OCI-LY1 (cell line): ENCODE measurements around the gene COL21A1.

Experiments
- H2AFZ ChIP-seq: fragments of 200-600 bp; sonication (generic), shearing (Covaris generic); 2 replicates; pipeline ENCODE4 v1.6.0; 2014; ENCODE audit warnings: antibody characterized with exemption, mild to moderate bottlenecking, low read length
- H3F3A ChIP-seq: fragments of 200-600 bp; sonication (generic), shearing (Covaris generic); 2 replicates; pipeline ENCODE4 v1.6.0; 2014; ENCODE audit warnings: mild to moderate bottlenecking, antibody characterized with exemption, low read length, moderate library complexity; ENCODE audit not compliant: insufficient read depth
- H3K27ac ChIP-seq: fragments of 200-600 bp; sonication (generic); 2 replicates; pipeline ENCODE4 v1.5.1; 2014; ENCODE audit warnings: low read length, mixed run types, mild to moderate bottlenecking, low read depth; ENCODE audit not compliant: poor library complexity, severe bottlenecking
- H3K27me3 ChIP-seq: fragments of 200-600 bp; sonication (generic); 2 replicates; pipeline ENCODE4 v1.6.0; 2014; ENCODE audit warnings: antibody characterized with exemption, mild to moderate bottlenecking, low read length, moderate library complexity; ENCODE audit not compliant: insufficient read depth
- H3K36me3 ChIP-seq: fragments of 200-600 bp; sonication (generic); 2 replicates; pipeline ENCODE4 v1.6.1; 2014; ENCODE audit warnings: mild to moderate bottlenecking, antibody characterized with exemption, low read length, moderate library complexity, mixed read lengths; ENCODE audit not compliant: insufficient read depth
- H3K4me1 ChIP-seq: fragments of 200-600 bp; sonication (generic); 2 replicates; pipeline ENCODE4 v1.5.1; 2014; ENCODE audit warnings: mild to moderate bottlenecking, low read length, moderate library complexity; ENCODE audit not compliant: insufficient read depth, severe bottlenecking
- H3K4me2 ChIP-seq: fragments of 200-600 bp; sonication (generic), shearing (Covaris generic); 2 replicates; pipeline ENCODE4 v1.6.1; 2014; ENCODE audit warnings: low read length
- H3K4me3 ChIP-seq: fragments of 200-600 bp; sonication (generic); 2 replicates; pipeline ENCODE4 v1.5.1; 2014; ENCODE audit warnings: low read length, low read depth, mild to moderate bottlenecking, mixed read lengths; ENCODE audit not compliant: poor library complexity, severe bottlenecking
- H3K79me2 ChIP-seq: fragments of 200-600 bp; shearing (Covaris generic); 2 replicates; pipeline ENCODE4 v1.6.1; 2016; ENCODE audit warnings: mixed run types, low read length, mixed read lengths; ENCODE audit not compliant: insufficient read depth
- H3K9ac ChIP-seq: fragments of 200-600 bp; sonication (generic), shearing (Covaris generic); 2 replicates; pipeline ENCODE4 v1.6.1; 2014; ENCODE audit warnings: mild to moderate bottlenecking, low read length, mixed read lengths
- H3K9me2 ChIP-seq: fragments of 200-600 bp; sonication (generic), shearing (Covaris generic); 2 replicates; pipeline ENCODE4 v1.6.1; 2014; ENCODE audit warnings: low read depth, mild to moderate bottlenecking, low read length, mixed read lengths
- H3K9me3 ChIP-seq: fragments of 200-600 bp; shearing (Covaris generic); 2 replicates; pipeline ENCODE4 v1.6.1; 2014; ENCODE audit warnings: low read length, mixed read lengths
- H4K20me1 ChIP-seq: fragments of 200-600 bp; sonication (generic), shearing (Covaris generic); 2 replicates; pipeline ENCODE4 v1.6.0; 2016; ENCODE audit warnings: mild to moderate bottlenecking, low read length; ENCODE audit not compliant: insufficient read depth
- CTCF ChIP-seq: fragments of 200-600 bp; sonication (generic), shearing (Covaris generic); IDR thresholded peaks from 2 replicates; pipeline ENCODE4 v1.5.1; 2017; ENCODE audit warnings: mild to moderate bottlenecking, antibody characterized with exemption, low read length, moderate library complexity, mixed read lengths
- EZH2 ChIP-seq: fragments of 200-600 bp; sonication (generic), shearing (Covaris generic); IDR thresholded peaks from 2 replicates; pipeline ENCODE4 v1.8.0; 2017; ENCODE audit warnings: borderline replicate concordance, mixed run types, mild to moderate bottlenecking, antibody characterized with exemption, low read length, moderate library complexity, mixed read lengths

COL21A1 gene

GRCh38 chr6:56026455-56027180 is 220.8 kb downstream of the COL21A1 start:
- TF ChIP-seq CTCF (no peak), EZH2 (no peak)
- no peak overlapping the region for H3K27ac ChIP-seq
- H3K27me3 ChIP-seq: no peaks in the 10 kb centered on the region
- H2AFZ ChIP-seq: no peak overlapping the region
- no peak overlapping the region for H3K9ac ChIP-seq
- no peaks in the 10 kb centered on the region for H4K20me1 ChIP-seq
- H3K4me2 ChIP-seq: no peak overlapping the region
- no peak overlapping the region for H3K4me3 ChIP-seq
- H3K9me3 ChIP-seq: no peaks in the 10 kb centered on the region
- H3K79me2 ChIP-seq: no peaks in the 10 kb centered on the region
- H3K9me2 ChIP-seq: no peaks in the 10 kb centered on the region
- H3K4me1 ChIP-seq: no peaks in the 10 kb centered on the region
- H3K36me3 ChIP-seq: no peaks in the 10 kb centered on the region
- H3F3A ChIP-seq: no peaks in the 10 kb centered on the region

GRCh38 chr6:56025795-56026194 is 221.6 kb downstream of the COL21A1 start:
- Histone ChIP-seq H3K27me3 (no peaks in the 10 kb centered on the region), H3K4me3 (no peak overlapping the region), H3K79me2 (no peaks in the 10 kb centered on the region), H3K9ac (no peak overlapping the region), H3K9me3 (no peaks in the 10 kb centered on the region), H3K36me3 (no peaks in the 10 kb centered on the region), H2AFZ (no peak overlapping the region), H4K20me1 (no peaks in the 10 kb centered on the region), H3K4me1 (no peaks in the 10 kb centered on the region), H3K27ac (no peak overlapping the region), H3F3A (no peaks in the 10 kb centered on the region), H3K9me2 (no peaks in the 10 kb centered on the region), H3K4me2 (no peak overlapping the region)
- TF ChIP-seq CTCF (no peak), EZH2 (no peak)

GRCh38 chr6:56024931-56025330 is 222.4 kb downstream of the COL21A1 start:
- Histone ChIP-seq H3K4me1 (no peaks in the 10 kb centered on the region), H3K9me2 (no peaks in the 10 kb centered on the region), H3K4me3 (no peak overlapping the region), H3K27ac (no peak overlapping the region), H3K9ac (no peak overlapping the region), H3K36me3 (no peaks in the 10 kb centered on the region), H3K27me3 (no peaks in the 10 kb centered on the region), H3F3A (no peaks in the 10 kb centered on the region), H2AFZ (no peak overlapping the region), H3K79me2 (no peaks in the 10 kb centered on the region), H3K4me2 (no peak overlapping the region), H4K20me1 (no peaks in the 10 kb centered on the region), H3K9me3 (no peaks in the 10 kb centered on the region)
- no peak for TF ChIP-seq CTCF
- TF ChIP-seq EZH2: no peak
